Measurements from ENCODE around the gene CNST. TPM values are rescaled to one million over a fixed set of nuclear protein-coding genes. Genes with fewer than 3 reads are reported as not detected.
A peak's percentile ranks its signal among the peaks of the same experiment; 100 is the strongest.

Gene CNST
- total RNA-seq, 1 experiment from 2014 or later, result 21.7 TPM

DNA sequence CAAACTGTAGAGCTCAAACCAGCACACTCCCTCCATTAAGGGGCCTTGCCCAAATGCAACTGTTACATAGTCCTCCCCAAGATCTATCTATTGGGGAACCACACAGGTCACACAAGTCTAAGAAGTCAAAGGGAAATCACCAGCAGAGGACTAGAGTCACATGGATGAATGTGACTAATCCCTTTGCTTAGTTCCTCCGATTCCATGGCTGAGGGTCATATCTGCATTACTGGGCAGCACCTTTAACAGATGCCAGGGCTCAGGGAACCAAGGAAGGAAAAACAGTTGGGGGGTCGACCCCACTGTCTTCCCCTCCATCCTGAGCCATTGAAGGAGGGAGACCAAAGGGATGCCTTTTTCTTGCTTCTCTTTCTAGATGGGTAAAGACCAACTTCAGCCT lies 35.8 kb upstream of the CNST start:
- no TSS peak for BruUV-seq (replicated peaks)
- intact Hi-C loops (cut with micrococcal nuclease; ENCODE audit: unreplicated experiment), result no loop called here
- Mint-ChIP-seq H3K4me1 (ENCODE audit: low read depth, unreplicated experiment) (peaks cover 27% of the 10 kb centered on the region), H3K9me3 (ENCODE audit: low read depth, unreplicated experiment) (no peaks in the 10 kb centered on the region), H3K27me3 (ENCODE audit: unreplicated experiment) (peaks cover 8% of the 10 kb centered on the region), H3K27ac (ENCODE audit: unreplicated experiment) (no peak overlapping the region), H3K4me3 (ENCODE audit: low read depth, unreplicated experiment) (no peak overlapping the region), H3K36me3 (ENCODE audit: insufficient read depth, unreplicated experiment) (no peaks in the 10 kb centered on the region)
- DNase-seq, result no peak
- TF ChIP-seq, protein P1, sequence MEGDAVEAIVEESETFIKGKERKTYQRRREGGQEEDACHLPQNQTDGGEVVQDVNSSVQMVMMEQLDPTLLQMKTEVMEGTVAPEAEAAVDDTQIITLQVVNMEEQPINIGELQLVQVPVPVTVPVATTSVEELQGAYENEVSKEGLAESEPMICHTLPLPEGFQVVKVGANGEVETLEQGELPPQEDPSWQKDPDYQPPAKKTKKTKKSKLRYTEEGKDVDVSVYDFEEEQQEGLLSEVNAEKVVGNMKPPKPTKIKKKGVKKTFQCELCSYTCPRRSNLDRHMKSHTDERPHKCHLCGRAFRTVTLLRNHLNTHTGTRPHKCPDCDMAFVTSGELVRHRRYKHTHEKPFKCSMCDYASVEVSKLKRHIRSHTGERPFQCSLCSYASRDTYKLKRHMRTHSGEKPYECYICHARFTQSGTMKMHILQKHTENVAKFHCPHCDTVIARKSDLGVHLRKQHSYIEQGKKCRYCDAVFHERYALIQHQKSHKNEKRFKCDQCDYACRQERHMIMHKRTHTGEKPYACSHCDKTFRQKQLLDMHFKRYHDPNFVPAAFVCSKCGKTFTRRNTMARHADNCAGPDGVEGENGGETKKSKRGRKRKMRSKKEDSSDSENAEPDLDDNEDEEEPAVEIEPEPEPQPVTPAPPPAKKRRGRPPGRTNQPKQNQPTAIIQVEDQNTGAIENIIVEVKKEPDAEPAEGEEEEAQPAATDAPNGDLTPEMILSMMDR (IDR thresholded peaks at IDR 0.05; ENCODE audit: unreplicated experiment), result no peak
- CTCF ChIA-PET, result no interaction called here

- BruUV-seq (replicated peaks), result no TSS peak
- Mint-ChIP-seq H3K27ac (ENCODE audit: unreplicated experiment) (no peak overlapping the region), H3K4me1 (ENCODE audit: low read depth, unreplicated experiment) (peaks cover 20% of the 10 kb centered on the region), H3K4me3 (ENCODE audit: low read depth, unreplicated experiment) (no peak overlapping the region), H3K9me3 (ENCODE audit: low read depth, unreplicated experiment) (no peaks in the 10 kb centered on the region), H3K36me3 (ENCODE audit: insufficient read depth, unreplicated experiment) (no peaks in the 10 kb centered on the region), H3K27me3 (ENCODE audit: unreplicated experiment) (peaks cover 8% of the 10 kb centered on the region)
- intact Hi-C loops (cut with micrococcal nuclease; ENCODE audit: unreplicated experiment), result loop anchor here (2.0 kb wide), 1 partner anchor 36 kb away; no protein-coding TSS in a partner anchor
- CTCF ChIA-PET, result interaction anchor here (0.7 kb wide), 2 partner anchors 15 to 48 kb away, joined by 3 read pairs; no protein-coding TSS in a partner anchor
- no peak for DNase-seq
- TF ChIP-seq, protein P1 (IDR thresholded peaks at IDR 0.05; ENCODE audit: unreplicated experiment), result peak; percentile 26
Observed at GRCh38 chr1:246532519-246532918, 33.7 kb upstream of the CNST start.

DNA sequence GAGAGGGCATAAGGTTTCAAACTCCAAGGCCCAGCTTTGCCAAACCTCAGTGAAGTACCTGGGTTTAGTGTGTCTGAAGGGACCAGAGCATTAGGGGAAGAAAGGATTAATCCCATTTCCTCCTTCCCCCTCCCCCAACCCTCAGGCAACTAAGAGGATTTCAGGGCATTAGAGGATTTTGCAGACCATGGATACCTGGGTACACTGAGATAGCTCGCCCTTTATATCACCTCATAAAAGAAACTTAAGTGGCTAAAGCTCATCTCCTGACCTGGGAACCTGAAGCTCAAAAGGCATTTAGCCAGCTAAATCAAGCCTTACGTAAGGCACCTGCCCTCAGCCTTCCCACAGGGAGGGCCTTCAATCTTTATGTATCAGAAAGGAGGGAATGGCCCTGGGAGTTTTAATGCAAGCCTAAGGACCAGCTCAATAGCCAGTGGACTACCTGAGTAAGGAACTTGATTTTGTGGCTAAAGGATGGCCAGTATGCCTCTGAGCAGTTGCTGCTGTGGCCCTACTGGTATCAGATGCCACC lies 32.8 kb upstream of the CNST start:
- no peaks in the 10 kb centered on the region for H3K9me3 Mint-ChIP-seq (ENCODE audit: low read depth, unreplicated experiment)
- BruUV-seq (replicated peaks), result no TSS peak
- H3K27me3 Mint-ChIP-seq (ENCODE audit: unreplicated experiment), result peaks cover 8% of the 10 kb centered on the region
- H3K4me3 Mint-ChIP-seq (ENCODE audit: low read depth, unreplicated experiment), result no peak overlapping the region
- no peaks in the 10 kb centered on the region for H3K36me3 Mint-ChIP-seq (ENCODE audit: insufficient read depth, unreplicated experiment)
- H3K4me1 Mint-ChIP-seq (ENCODE audit: low read depth, unreplicated experiment), result peaks cover 12% of the 10 kb centered on the region
- intact Hi-C loops (cut with micrococcal nuclease; ENCODE audit: unreplicated experiment), result loop anchor here (2.0 kb wide), 1 partner anchor 37 kb away; no protein-coding TSS in a partner anchor
- H3K27ac Mint-ChIP-seq (ENCODE audit: unreplicated experiment), result no peak overlapping the region
- no peak for DNase-seq
- CTCF ChIA-PET, result interaction anchor here (0.6 kb wide), 1 partner anchor 26 kb away, joined by 5 read pairs; the partner anchor contains the start of gene SMYD3
- TF ChIP-seq, protein P1 (IDR thresholded peaks at IDR 0.05; ENCODE audit: unreplicated experiment), result no peak

- Mint-ChIP-seq H3K9me3 (ENCODE audit: low read depth, unreplicated experiment) (no peaks in the 10 kb centered on the region), H3K27me3 (ENCODE audit: unreplicated experiment) (peaks cover 8% of the 10 kb centered on the region), H3K4me1 (ENCODE audit: low read depth, unreplicated experiment) (peaks cover 5% of the 10 kb centered on the region), H3K4me3 (ENCODE audit: low read depth, unreplicated experiment) (no peak overlapping the region), H3K36me3 (ENCODE audit: insufficient read depth, unreplicated experiment) (no peaks in the 10 kb centered on the region), H3K27ac (ENCODE audit: unreplicated experiment) (no peak overlapping the region)
- TF ChIP-seq, protein P1 (IDR thresholded peaks at IDR 0.05; ENCODE audit: unreplicated experiment), result no peak
- no peak for DNase-seq
- intact Hi-C loops (cut with micrococcal nuclease; ENCODE audit: unreplicated experiment), result no loop called here
- CTCF ChIA-PET, result interaction anchor here (0.6 kb wide), 1 partner anchor 27 kb away, joined by 5 read pairs; the partner anchor contains the start of gene SMYD3
- BruUV-seq (replicated peaks), result no TSS peak
Observed at GRCh38 chr1:246534114-246534513, 32.1 kb upstream of the CNST start.

Data from Calu3 (cell line).